Heart left ventricle (tissue), 16 donors: Measurements from ENCODE around the gene GJB5. TPM values are rescaled to one million over a fixed set of nuclear protein-coding genes. Genes with fewer than 3 reads are reported as not detected.

Experiments used
- ATAC-seq, 4 donors: fragments of 200-7000 bp; cut with Tn5 transposase; one replicate each; pipeline ENCODE4 v1.9.1; 2020 to 2022; ENCODE audit warnings: moderate library complexity in 4 of 4, mild to moderate bottlenecking in 3 of 4, moderate number of reproducible peaks in 1 of 4
- DNase-seq, 5 donors: peaks; one replicate each; pipeline ENCODE4 v3.0.0-alpha.2; 2020
- H3K27ac ChIP-seq, 12 donors: fragments of 200-600 bp; sonication (generic) in 4 of 12; one replicate each; pipeline versions ENCODE4 v1.5.0 to v1.8.0; 2016 to 2022; ENCODE audit warnings: mild to moderate bottlenecking in 2 of 12
- H3K27me3 ChIP-seq, 9 donors: fragments of 200-600 bp; sonication (generic) in 2 of 9; one replicate each; pipeline versions ENCODE4 v1.5.1 to v1.8.0; 2016 to 2022; ENCODE audit warnings: mild to moderate bottlenecking in 3 of 9
- H3K36me3 ChIP-seq, 9 donors: fragments of 200-600 bp; sonication (generic) in 2 of 9; one replicate each; pipeline versions ENCODE4 v1.5.0 to v1.8.0; 2018 to 2022; ENCODE audit warnings: mild to moderate bottlenecking in 2 of 9
- H3K4me1 ChIP-seq, 12 donors: fragments of 200-600 bp; sonication (generic) in 4 of 12; one replicate each; pipeline versions ENCODE4 v1.5.0 to v1.8.0; 2016 to 2022; ENCODE audit warnings: mild to moderate bottlenecking in 3 of 12
- H3K4me3 ChIP-seq, 12 donors: fragments of 200-600 bp; sonication (generic) in 4 of 12; one replicate each; pipeline versions ENCODE4 v1.5.0 to v1.8.0; 2017 to 2022; ENCODE audit warnings: mild to moderate bottlenecking in 9 of 12, moderate library complexity in 4 of 12
- H3K9me3 ChIP-seq, 12 donors: fragments of 200-600 bp; sonication (generic) in 4 of 12; one replicate each; pipeline versions ENCODE4 v1.5.0 to v1.8.0; 2016 to 2022; ENCODE audit warnings: mild to moderate bottlenecking in 1 of 12
- POLR2A ChIP-seq, 2 donors: fragments of 450-650 bp; IDR thresholded peaks; one replicate each; pipeline ENCODE4 v1.6.1; 2017; ENCODE audit warnings: antibody characterized with exemption in 2 of 2, mild to moderate bottlenecking in 2 of 2, moderate library complexity in 2 of 2
- WGBS, 4 donors: extraction: QIAGEN DNeasy Blood & Tissue Kit in 2 of 4; methylation state at CpG; one replicate each; pipeline versions ENCODE4 v1.1.5 to v1.1.7; 2013 to 2018; 5-methylcytosine and 5-hydroxymethylcytosine counted together
- intact Hi-C, 10 donors: fragments of 100-400 bp; cut with DNase I; formaldehyde crosslinking; loops; one replicate each; pipeline versions ENCODE4 v1.11.1 to v1.14.2; 2022
- polyA plus RNA-seq, 2 donors: library from polyadenylated mRNA; stranded (reverse); fragments of 200-250 nt; gene quantifications; one replicate each; pipeline ENCODE4 v1.2.3, GENCODE V29; 2013
- total RNA-seq, 9 donors: library from RNA; depleted of rRNA in 2 of 9; stranded (reverse); fragments of >200 nt in 2 of 9; fragmentation: NEBNext Ultra II Directional in 3 of 9; extraction: Animal tissue kit (Norgen Biotek cat#: 25700) in 3 of 9; gene quantifications; one replicate each; pipeline versions ENCODE4 v1.1.0 to v1.2.4, GENCODE V29; 2016 to 2023
- TF ChIP-seq, protein P1 (sequence below), 12 donors: fragments of 200-600 bp; sonication (generic) in 4 of 12; IDR thresholded peaks; one replicate each; pipeline versions ENCODE4 v1.5.0 to v1.8.0; 2018 to 2022; ENCODE audit warnings: antibody characterized with exemption in 12 of 12, mild to moderate bottlenecking in 5 of 12
- donor health status: ischemic (EF 13 %, LVEDD 7.1; RV severe dilation, severe dysfunction).
- donor health status: healthy with polysubstance abuse.
- donor health status: DM: no; HTN: yes; CAD: no.
- donor health status: DM: no; HTN: no; CAD: no.
- donor health status: ischemic (EF 25% LVEDD 6.9; RV normal size, moderate dysfunction).
- donor health status: ischemic (EF 25% LVEDD 5.7; RV mildly dilated, moderate dysfunction).
- donor health status: healthy.
- donor health status: DM: yes; HTN: yes; CAD: no.
- donor health status: ischemic (EF 35%, LVEDD 5.7; RV mildly dilated, moderate dysfunction).
- donor health status: nonischemic (EF 11% LVEDD 7.7; RV severe dilation, severe dysfunction).
- donor health status: DM: yes; HTN: yes; CAD: no.
- donor health status: PGD.
- donor health status: ischemic (EF 29% LVEDD 5.4; RV normal size, mild dysfunction).
- donor health status: nonischemic (EF 23%, LVEDD 6.1; RV moderate dilation, normal function).

The GJB5 gene
- total and polyA plus RNA-seq, 11 donors = not detected

DNA sequence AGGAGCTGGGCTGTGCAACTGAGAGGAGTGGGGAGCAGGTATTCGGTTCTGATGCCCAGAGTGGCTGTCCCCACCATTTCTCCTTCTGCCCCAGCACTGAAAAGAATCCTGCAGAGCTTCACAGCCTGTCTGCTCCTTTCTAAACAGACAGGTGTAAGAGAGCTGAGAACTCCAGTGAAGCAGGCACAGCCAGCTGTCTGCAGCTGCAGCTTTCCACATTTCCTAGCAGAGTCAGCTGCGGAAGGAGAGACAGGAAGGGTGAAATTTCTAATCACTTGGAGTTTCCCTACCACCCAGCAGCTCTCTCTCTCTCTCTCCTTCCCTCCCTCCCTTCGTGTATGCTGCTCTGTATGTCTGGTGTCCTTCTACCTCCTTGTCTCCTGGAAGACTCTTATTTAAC is 40.5 kb upstream of the GJB5 start:
- Histone ChIP-seq H3K27me3 (peaks cover 0 to 6% (median 0%) of the 10 kb centered on the region in 9 donors), H3K27ac (no peak overlapping the region), H3K36me3 (no peaks in the 10 kb centered on the region), H3K4me3 (no peak overlapping the region), H3K9me3 (no peaks in the 10 kb centered on the region), H3K4me1 (no peaks in the 10 kb centered on the region)
- no peak for DNase-seq
- no peak for ATAC-seq
- intact Hi-C loops = no loop called here
- 25 to 30% (median 28%) methylated on average over 3 of the region's 3 CpGs for WGBS, 4 donors
- TF ChIP-seq, protein P1, sequence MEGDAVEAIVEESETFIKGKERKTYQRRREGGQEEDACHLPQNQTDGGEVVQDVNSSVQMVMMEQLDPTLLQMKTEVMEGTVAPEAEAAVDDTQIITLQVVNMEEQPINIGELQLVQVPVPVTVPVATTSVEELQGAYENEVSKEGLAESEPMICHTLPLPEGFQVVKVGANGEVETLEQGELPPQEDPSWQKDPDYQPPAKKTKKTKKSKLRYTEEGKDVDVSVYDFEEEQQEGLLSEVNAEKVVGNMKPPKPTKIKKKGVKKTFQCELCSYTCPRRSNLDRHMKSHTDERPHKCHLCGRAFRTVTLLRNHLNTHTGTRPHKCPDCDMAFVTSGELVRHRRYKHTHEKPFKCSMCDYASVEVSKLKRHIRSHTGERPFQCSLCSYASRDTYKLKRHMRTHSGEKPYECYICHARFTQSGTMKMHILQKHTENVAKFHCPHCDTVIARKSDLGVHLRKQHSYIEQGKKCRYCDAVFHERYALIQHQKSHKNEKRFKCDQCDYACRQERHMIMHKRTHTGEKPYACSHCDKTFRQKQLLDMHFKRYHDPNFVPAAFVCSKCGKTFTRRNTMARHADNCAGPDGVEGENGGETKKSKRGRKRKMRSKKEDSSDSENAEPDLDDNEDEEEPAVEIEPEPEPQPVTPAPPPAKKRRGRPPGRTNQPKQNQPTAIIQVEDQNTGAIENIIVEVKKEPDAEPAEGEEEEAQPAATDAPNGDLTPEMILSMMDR (IDR thresholded peaks at IDR 0.05) = no peak
- TF ChIP-seq POLR2A (IDR thresholded peaks at IDR 0.05) = no peak

GRCh38 chr1:34715139-34715538 is 39.7 kb upstream of the GJB5 start:
- Histone ChIP-seq H3K27me3 (peaks cover 0 to 11% (median 0%) of the 10 kb centered on the region in 9 donors), H3K27ac (no peak overlapping the region), H3K4me3 (no peak overlapping the region), H3K9me3 (no peaks in the 10 kb centered on the region), H3K4me1 (no peaks in the 10 kb centered on the region), H3K36me3 (no peaks in the 10 kb centered on the region)
- intact Hi-C loops = no loop called here
- no peak for TF ChIP-seq POLR2A (IDR thresholded peaks at IDR 0.05)
- TF ChIP-seq, protein P1 (IDR thresholded peaks at IDR 0.05) = no peak
- DNase-seq (no peak), ATAC-seq (no peak)
- WGBS, 4 donors = 56 to 83% (median 68%) methylated on average over 3 of the region's 3 CpGs

- DNase-seq (no peak), ATAC-seq (no peak)
- 53 to 62% (median 57%) methylated on average over 4 of the region's 4 CpGs for WGBS, 4 donors
- H3K9me3 ChIP-seq = no peaks in the 10 kb centered on the region
- H3K27me3 ChIP-seq = peaks cover 0 to 17% (median 2%) of the 10 kb centered on the region in 9 donors
- TF ChIP-seq POLR2A (IDR thresholded peaks at IDR 0.05) = no peak
- no peak overlapping the region for H3K4me3 ChIP-seq
- no peaks in the 10 kb centered on the region for H3K4me1 ChIP-seq
- H3K36me3 ChIP-seq = no peaks in the 10 kb centered on the region
- H3K27ac ChIP-seq = no peak overlapping the region
- intact Hi-C loops = no loop called here
Observed at GRCh38 chr1:34721241-34721640, 33.6 kb upstream of the GJB5 start.

DNA sequence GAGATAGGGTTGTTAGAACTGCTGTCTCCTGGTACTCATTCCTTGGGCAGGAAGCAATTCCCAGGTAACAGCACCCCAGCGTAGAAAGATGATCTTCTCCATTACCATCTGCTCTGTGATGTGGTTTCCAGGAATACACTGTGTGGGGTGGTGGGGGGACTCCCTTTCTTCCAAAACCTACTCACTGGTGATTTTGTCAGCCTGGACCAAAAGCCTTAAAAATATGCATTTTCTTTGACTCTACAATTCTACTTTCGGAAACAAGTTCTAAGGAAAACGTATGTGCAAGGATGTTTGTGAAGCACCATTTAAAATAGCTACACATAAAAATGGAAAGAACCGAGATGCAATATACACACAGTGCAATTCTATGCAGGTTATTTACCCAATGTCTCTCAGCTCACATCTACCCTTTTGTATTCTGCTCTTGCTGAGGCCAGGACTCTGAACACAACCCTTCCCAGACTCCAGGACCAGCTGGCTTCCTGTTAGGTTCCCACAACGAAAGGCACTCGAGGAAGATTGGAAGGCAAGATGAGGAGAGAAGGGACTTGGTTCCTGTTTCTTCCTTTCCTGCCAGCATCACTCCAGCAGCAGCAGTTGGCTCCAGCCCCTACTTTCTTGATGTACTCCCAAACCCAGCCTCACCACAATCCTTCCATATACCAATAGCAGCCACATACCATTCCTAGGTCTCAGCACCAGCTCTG is 33.0 kb upstream of the GJB5 start:
- H3K9me3 ChIP-seq = no peaks in the 10 kb centered on the region
- intact Hi-C loops = no loop called here
- H3K27ac ChIP-seq = no peak overlapping the region
- no peak overlapping the region for H3K4me3 ChIP-seq
- WGBS, 4 donors = 72 to 75% (median 73%) methylated on average over 6 of the region's 6 CpGs
- TF ChIP-seq, protein P1 (IDR thresholded peaks at IDR 0.05) = no peak
- TF ChIP-seq POLR2A (IDR thresholded peaks at IDR 0.05) = no peak
- H3K27me3 ChIP-seq = peaks cover 0 to 17% (median 2%) of the 10 kb centered on the region in 9 donors
- no peaks in the 10 kb centered on the region for H3K4me1 ChIP-seq
- DNase-seq = no peak
- no peak for ATAC-seq
- H3K36me3 ChIP-seq = no peaks in the 10 kb centered on the region

DNA sequence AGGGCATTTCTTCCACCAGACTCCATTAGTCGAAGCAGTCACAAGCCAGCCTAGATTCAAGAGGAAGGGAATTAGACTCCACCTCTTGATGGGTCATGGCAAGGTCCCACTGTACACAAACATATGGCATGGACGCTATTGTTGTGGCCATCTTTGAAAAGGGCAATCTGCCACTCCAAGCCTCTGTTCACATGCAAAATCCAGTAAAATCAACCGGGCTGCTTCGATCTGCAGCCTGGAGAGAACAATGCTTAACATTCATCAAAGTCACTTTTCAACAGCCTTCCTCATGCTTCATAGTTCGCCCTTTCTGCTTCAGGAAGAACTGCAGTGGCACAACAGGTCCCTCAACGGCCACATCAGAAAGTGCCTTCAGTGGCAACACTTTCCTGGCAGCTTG is 28.0 kb upstream of the GJB5 start:
- 67 to 78% (median 73%) methylated on average over 4 to 6 of the region's 6 CpGs for WGBS, 4 donors
- Histone ChIP-seq H3K36me3 (no peaks in the 10 kb centered on the region), H3K4me3 (no peak overlapping the region), H3K27me3 (peaks cover 0 to 26% (median 0%) of the 10 kb centered on the region in 9 donors), H3K4me1 (no peaks in the 10 kb centered on the region), H3K27ac (no peak overlapping the region), H3K9me3 (no peaks in the 10 kb centered on the region)
- DNase-seq (no peak), ATAC-seq (no peak)
- intact Hi-C loops = no loop called here
- no peak for TF ChIP-seq POLR2A (IDR thresholded peaks at IDR 0.05)
- TF ChIP-seq, protein P1 (IDR thresholded peaks at IDR 0.05) = no peak
